Naive thymus-derived CD8-positive, alpha-beta T cell (primary cell): ENCODE measurements around the gene THAP8. TPM values are rescaled to one million over a fixed set of nuclear protein-coding genes. Genes with fewer than 3 reads are reported as not detected.
"Not testable (repeated sequence)": the region's sequence is repeated elsewhere in the genome, so short reads cannot be mapped to it uniquely, and the experiment has no call there.

ENCODE experiments used
- ATAC-seq, 2 donors: fragments of 150-1000 bp; cut with Tn5 transposase in 1 of 2; sonication (Bioruptor Pico), chemical (Tn5 transposase) in 1 of 2; 1 replicate in 1 of 2; 2 replicates in 1 of 2; pipeline ENCODE4 v1.10.0; 2021; ENCODE audit warnings: mild to moderate bottlenecking in 2 of 2, moderate library complexity in 2 of 2
- POLR2A ChIA-PET: fragments of 350-600 bp; sonication (Branson Sonifier 250); formaldehyde crosslinking; loops from one replicate; lab custom pipeline; 2021; ENCODE audit warnings: antibody characterized with exemption; lab: Charles Lee
- DNase-seq, 10 donors: peaks; one replicate each; pipeline versions ENCODE4 v3.0.0 to v3.0.0-alpha.2; 2020 to 2022
- H3K27ac Mint-ChIP-seq, 10 donors: one replicate each; pipeline ENCODE4 v1.8.0; 2020 to 2022; ENCODE audit warnings: mild to moderate bottlenecking in 10 of 10, mixed read lengths in 10 of 10, moderate library complexity in 4 of 10, inconsistent platforms in 1 of 10
- H3K27me3 Mint-ChIP-seq, 5 donors: one replicate each; pipeline ENCODE4 v1.8.0; 2021 to 2022; ENCODE audit warnings: mixed read lengths in 5 of 5
- H3K36me3 Mint-ChIP-seq, 3 donors: one replicate each; pipeline ENCODE4 v1.8.0; 2020 to 2022; ENCODE audit warnings: mixed read lengths in 3 of 3, mild to moderate bottlenecking in 2 of 3, inconsistent platforms in 1 of 3
- H3K4me1 Mint-ChIP-seq, 4 donors: one replicate each; pipeline ENCODE4 v1.8.0; 2021 to 2022; ENCODE audit warnings: mixed read lengths in 4 of 4
- H3K4me3 Mint-ChIP-seq, 10 donors: one replicate each; pipeline ENCODE4 v1.8.0; 2020 to 2022; ENCODE audit warnings: mild to moderate bottlenecking in 10 of 10, mixed read lengths in 10 of 10, moderate library complexity in 6 of 10, inconsistent platforms in 1 of 10
- H3K9me3 Mint-ChIP-seq, 9 donors: one replicate each; pipeline ENCODE4 v1.8.0; 2020 to 2022; ENCODE audit warnings: mixed read lengths in 9 of 9, mild to moderate bottlenecking in 3 of 9, inconsistent platforms in 1 of 9, moderate library complexity in 1 of 9
- polyA plus RNA-seq, 3 donors: library from polyadenylated mRNA; unstranded; fragments of 300-500 nt; fragmentation: Illumina TruSeq; gene quantifications; one replicate each; pipeline ENCODE4 v1.2.3, GENCODE V29; 2021
- total RNA-seq, 8 experiments: library from RNA in 2 of 8; stranded (reverse) in 2 of 8; gene quantifications; one replicate each; pipeline ENCODE4 v1.2.3 and lab custom pipeline; 2021 to 2026

THAP8 gene
- total and polyA plus RNA-seq, 5 experiments from 2014 or later = 2.4 to 7.2 (median 4.6) TPM

DNA sequence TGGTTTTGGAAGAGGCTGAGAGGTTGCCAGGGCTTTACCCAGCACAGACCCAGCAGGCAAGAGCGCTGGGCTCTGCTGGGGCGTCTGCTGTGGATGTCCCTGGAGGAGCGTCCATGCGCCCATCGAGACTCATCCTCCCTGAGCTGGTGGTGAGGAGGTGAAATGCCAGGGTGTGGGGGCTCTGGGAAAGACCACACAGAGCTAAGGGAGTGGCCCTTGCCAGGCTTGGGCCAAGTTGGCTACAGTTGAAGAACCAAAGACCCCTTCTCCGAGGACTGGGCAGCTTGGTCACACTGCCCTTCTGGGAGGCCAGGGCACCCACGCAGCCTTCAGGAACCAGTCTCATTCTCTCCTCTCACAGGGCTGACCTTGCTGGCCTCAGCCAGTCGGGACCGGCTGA is 32.2 kb upstream of the THAP8 start:
- no peak overlapping the region for H3K4me3 Mint-ChIP-seq
- no peak overlapping the region for H3K27ac Mint-ChIP-seq
- peaks cover 0 to 3% (median 0%) of the 10 kb centered on the region in 3 donors for H3K36me3 Mint-ChIP-seq
- H3K27me3 Mint-ChIP-seq = no peaks in the 10 kb centered on the region
- POLR2A ChIA-PET = no interaction called here
- peaks cover 0 to 2% (median 0%) of the 10 kb centered on the region in 4 donors for H3K4me1 Mint-ChIP-seq
- DNase-seq (no peak), ATAC-seq (no peak)
- no peaks in the 10 kb centered on the region for H3K9me3 Mint-ChIP-seq

DNA sequence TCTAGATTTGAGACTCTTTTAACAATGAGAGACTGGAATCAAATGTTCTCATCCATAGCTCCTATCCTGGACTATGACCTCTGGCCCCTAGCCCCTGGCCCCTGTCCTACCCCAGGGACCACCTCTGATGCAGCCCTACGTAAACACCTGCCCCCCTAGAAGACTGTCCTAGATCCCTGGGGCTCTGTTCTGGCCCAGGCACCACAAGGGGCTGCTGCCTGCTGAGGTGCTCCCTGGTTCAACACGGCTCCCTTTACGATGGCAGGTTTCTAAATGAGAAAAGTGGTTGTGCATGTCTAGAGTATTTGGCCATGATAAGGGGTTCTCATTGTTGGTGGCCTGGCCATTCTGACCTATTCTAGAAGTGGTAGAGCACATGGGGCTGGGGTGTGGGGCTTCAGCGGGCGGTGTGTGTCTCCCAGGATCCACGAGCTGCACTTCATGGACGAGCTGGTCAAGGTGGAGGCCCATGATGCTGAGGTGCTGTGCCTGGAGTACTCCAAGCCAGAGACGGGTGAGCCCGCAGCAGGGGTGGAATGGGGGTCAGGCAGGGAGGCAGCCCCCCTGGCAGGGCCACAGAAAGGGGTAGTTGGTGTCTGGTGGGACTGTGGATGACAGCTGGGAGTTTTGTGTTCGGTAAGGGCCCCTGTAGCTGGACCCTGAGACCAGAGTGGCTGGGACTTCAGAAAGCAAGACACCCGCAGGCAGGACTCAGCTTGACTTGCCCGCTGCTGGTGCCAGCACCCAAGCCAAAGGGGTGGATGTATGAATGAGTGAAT is 30.3 kb upstream of the THAP8 start:
- Mint-ChIP-seq H3K4me1 (no peaks in the 10 kb centered on the region), H3K27me3 (no peaks in the 10 kb centered on the region), H3K27ac (no peak overlapping the region), H3K36me3 (peaks cover 0 to 3% (median 0%) of the 10 kb centered on the region in 3 donors), H3K4me3 (no peak overlapping the region), H3K9me3 (no peaks in the 10 kb centered on the region)
- DNase-seq (no peak), ATAC-seq (no peak)
- POLR2A ChIA-PET = no interaction called here

DNA sequence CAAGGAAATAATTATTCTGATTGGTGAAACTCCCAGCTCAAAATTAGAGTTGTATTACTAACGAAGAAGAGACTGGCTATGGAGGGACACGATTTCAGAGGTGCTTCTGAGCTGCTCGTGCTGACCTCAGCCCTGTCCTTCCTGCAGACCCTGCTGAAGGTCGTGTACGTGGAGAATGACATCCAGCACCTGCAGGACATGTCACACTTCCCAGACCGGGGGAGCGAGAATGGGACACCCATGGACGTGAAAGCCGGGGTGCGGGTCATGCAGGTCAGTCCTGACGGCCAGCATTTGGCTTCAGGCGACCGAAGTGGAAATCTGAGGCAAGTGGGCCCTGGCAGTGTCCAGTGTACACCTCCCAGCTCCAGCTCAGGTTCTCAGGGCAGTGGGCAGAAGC is 28.8 kb upstream of the THAP8 start:
- Mint-ChIP-seq H3K27ac (no peak overlapping the region), H3K9me3 (no peaks in the 10 kb centered on the region), H3K4me3 (no peak overlapping the region), H3K27me3 (no peaks in the 10 kb centered on the region), H3K4me1 (no peaks in the 10 kb centered on the region), H3K36me3 (peaks cover 0 to 3% (median 0%) of the 10 kb centered on the region in 3 donors)
- ATAC-seq = no peak
- no peak for DNase-seq
- POLR2A ChIA-PET = no interaction called here

DNA sequence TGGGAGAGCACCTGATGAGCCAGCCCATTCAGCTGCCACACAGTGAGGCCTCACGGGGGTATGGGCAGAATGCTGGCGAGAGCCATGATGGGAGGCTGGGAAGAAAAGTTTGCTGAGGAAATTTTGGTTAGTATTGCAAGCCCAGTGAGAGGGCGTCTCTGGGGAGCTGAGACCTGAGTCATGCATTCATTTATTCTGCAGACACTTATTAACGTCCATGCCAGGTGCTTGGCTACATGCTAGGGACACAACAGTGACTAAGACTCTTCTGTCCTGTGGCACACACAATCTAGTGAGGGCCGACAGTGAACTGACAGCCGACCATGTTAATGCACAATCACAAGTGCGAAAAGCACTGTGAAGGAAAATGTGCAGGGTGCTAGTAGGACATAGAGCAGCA is 27.8 kb upstream of the THAP8 start:
- no peak for ATAC-seq
- H3K27ac Mint-ChIP-seq = no peak overlapping the region
- no peak for DNase-seq
- H3K4me3 Mint-ChIP-seq = no peak overlapping the region
- H3K4me1 Mint-ChIP-seq = no peaks in the 10 kb centered on the region
- H3K9me3 Mint-ChIP-seq = no peaks in the 10 kb centered on the region
- no peaks in the 10 kb centered on the region for H3K27me3 Mint-ChIP-seq
- H3K36me3 Mint-ChIP-seq = peaks cover 0 to 3% (median 0%) of the 10 kb centered on the region in 3 donors
- POLR2A ChIA-PET = interaction anchor here (0.5 kb wide), 1 partner anchor 1828 kb away, joined by 3 read pairs; no protein-coding TSS in a partner anchor

DNA sequence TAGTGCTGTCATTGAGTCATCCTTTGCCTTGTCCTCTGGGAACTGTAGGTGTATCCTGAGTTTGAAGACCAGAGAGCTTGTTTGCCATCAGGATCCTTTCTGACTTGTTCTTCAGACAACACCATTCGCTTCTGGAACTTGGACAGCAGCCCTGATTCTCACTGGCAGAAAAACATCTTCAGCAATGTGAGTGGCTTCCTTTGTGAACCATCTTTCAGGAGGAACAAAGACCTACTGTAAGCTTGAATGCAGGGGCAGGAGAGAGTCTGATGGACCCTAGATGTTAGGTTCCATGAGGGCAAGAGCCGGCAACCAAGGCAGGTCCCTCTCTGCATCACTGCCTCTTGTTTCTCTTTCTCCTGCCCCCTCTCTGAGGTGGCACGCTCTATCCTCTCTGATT is 27.3 kb upstream of the THAP8 start:
- no peaks in the 10 kb centered on the region for H3K27me3 Mint-ChIP-seq
- no peak overlapping the region for H3K27ac Mint-ChIP-seq
- ATAC-seq (no peak), DNase-seq (no peak)
- H3K36me3 Mint-ChIP-seq = peaks cover 0 to 3% (median 0%) of the 10 kb centered on the region in 3 donors
- no peak overlapping the region for H3K4me3 Mint-ChIP-seq
- H3K4me1 Mint-ChIP-seq = no peaks in the 10 kb centered on the region
- POLR2A ChIA-PET = no interaction called here
- H3K9me3 Mint-ChIP-seq = no peaks in the 10 kb centered on the region

DNA sequence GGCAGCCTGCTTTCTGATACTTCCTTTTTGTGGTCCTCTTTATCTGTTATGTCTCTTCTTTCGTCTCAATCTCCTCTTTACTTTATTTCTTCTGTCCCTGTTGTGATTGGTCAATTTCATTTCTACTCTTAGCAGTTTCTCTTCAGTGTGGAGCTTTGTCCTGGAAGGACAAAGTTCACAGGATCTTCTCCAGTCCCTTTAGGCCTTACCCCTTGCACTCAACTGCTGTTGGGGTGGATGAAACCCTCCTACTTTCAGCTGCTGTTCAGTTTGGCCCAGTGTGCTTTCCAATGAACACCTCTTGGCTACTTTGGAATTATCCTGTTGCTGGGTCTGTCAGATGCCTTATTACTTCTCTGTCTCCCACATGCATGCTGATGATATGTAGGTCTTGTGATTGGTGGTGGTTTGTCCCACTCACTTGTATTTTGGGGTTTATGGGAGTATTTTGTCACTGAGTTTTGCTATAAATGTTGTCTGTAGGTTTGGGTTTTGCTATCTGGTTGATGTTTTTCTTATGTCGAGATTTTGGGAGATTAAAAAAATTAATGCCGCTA is 25.4 kb upstream of the THAP8 start:
- POLR2A ChIA-PET = interaction anchor here (0.6 kb wide), 1 partner anchor 1802 kb away, joined by 11 read pairs; no protein-coding TSS in a partner anchor
- Mint-ChIP-seq H3K27me3 (no peaks in the 10 kb centered on the region), H3K9me3 (no peaks in the 10 kb centered on the region), H3K27ac (peak overlapping the region in 3 of 10 donors; percentile 9 to 57 (median 21)), H3K4me1 (no peaks in the 10 kb centered on the region), H3K36me3 (peaks cover 0 to 3% (median 0%) of the 10 kb centered on the region in 3 donors), H3K4me3 (no peak overlapping the region)
- ATAC-seq (no peak), DNase-seq (no peak)

DNA sequence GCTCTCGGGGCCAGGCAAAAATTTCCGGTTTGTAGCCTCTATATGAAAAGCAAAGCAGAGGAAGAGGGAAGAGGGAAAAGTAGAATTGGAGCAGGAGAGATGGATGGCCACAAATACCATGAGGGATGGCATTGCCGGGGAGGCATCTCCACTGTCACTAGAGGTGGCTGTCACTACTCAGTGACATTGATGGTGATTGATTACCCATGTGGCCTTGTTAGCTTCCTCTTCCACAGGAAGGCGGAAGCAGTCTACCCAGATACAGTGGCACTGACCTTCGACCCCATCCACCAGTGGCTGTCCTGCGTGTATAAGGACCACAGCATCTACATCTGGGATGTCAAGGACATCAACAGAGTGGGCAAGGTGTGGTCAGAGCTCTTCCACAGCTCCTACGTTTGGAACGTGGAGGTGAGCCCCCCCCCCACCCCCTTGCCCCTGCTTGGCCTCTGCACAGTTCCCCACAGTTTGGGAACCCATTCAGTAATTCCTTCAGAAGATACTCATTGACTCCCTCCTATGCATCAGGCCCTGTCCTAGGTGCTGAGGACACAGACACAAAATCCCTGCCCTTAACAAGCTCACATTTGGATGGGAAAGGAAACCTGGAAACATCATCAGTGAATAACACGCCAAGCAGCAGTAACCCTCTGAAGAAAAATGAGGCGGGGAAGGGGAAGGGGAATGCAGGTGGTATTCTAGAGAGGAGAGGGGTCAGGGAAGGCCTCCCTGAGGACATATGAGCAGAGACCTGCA is 19.2 kb upstream of the THAP8 start:
- ATAC-seq = no peak
- H3K27ac Mint-ChIP-seq = no peak overlapping the region

DNA sequence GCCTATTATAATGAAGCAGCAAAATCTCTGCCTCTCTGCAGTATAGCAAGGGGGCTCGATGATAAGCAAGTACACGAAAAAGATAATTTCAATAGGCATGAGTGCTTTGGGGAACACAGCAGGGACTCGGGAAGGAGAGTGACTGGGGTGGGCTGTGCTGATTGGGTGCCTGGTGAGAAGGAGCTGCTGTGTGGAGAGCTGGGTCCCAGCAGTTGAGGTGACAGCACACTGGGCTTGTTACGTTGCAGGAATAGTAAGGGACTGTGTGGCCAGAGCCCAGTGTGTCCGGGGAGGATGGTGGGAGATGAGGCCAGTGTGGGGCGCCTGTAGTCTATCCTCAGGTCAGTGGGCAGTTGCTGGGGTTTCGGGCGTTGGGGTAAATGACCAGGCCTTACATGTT is 18.0 kb upstream of the THAP8 start:
- ATAC-seq (no peak), DNase-seq (no peak)
- Mint-ChIP-seq H3K27me3 (no peaks in the 10 kb centered on the region), H3K36me3 (peaks cover 0 to 7% (median 0%) of the 10 kb centered on the region in 3 donors), H3K4me3 (no peak overlapping the region), H3K9me3 (no peaks in the 10 kb centered on the region), H3K27ac (no peak overlapping the region), H3K4me1 (no peaks in the 10 kb centered on the region)
- POLR2A ChIA-PET = no interaction called here

More for the DNA sequence above, 19.2 kb upstream of the THAP8 start:
- Mint-ChIP-seq H3K9me3 (no peaks in the 10 kb centered on the region), H3K27me3 (no peaks in the 10 kb centered on the region), H3K4me3 (no peak overlapping the region), H3K4me1 (no peaks in the 10 kb centered on the region), H3K36me3 (peaks cover 0 to 5% (median 0%) of the 10 kb centered on the region in 3 donors)
- POLR2A ChIA-PET = interaction anchor here (0.6 kb wide), 1 partner anchor 104 kb away, joined by 3 read pairs; no protein-coding TSS in a partner anchor
- DNase-seq = no peak

DNA sequence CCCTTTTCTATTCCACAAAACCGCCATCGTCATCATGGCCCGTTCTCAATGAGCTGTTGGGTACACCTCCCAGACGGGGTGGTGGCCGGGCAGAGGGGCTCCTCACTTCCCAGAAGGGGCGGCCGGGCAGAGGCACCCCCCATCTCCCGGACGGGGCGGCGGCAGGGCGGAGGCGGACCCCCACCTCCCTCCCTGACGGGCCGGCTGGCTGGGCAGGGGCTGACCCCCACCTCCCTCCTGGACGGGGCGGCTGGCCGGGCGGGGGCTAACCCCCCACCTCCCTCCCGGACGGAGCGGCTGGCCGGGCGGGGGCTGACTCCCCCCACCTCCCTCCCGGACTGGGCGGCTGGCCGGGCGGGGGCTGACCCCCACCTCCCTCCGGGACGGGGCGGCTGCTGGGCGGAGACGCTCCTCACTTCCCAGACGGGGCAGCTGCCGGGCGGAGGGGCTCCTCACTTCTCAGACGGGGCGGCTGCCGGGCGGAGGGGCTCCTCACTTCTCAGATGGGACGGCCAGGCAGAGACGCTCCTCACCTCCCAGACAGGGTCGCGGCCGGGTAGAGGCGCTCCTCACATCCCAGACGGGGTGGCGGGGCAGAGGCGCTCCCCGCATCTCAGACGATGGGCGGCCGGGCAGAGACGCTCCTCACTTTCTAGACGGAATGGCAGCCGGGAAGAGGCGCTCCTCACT is 14.9 kb upstream of the THAP8 start:
- POLR2A ChIA-PET, H3K9me3 Mint-ChIP-seq, H3K27me3 Mint-ChIP-seq, ATAC-seq, H3K27ac Mint-ChIP-seq, H3K36me3 Mint-ChIP-seq, H3K4me1 Mint-ChIP-seq, DNase-seq, H3K4me3 Mint-ChIP-seq: not testable (repeated sequence)

DNA sequence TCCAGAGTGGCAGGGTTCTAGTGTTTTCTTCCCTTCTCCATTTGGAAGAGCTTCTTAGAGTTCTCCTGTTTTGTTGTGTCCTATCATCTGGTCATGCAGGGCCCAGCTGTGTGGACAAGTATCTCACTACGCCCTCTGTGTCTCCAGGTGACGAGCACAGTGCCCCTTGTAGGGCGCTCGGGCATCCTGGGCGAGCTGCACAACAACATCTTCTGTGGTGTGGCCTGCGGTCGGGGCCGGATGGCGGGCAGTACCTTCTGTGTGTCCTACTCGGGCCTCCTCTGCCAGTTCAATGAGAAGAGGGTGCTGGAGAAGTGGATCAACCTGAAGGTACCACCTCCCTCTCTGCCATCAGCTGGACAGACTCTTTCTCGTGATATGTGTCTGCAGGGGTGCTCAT is 13.6 kb upstream of the THAP8 start:
- Mint-ChIP-seq H3K4me3 (no peak overlapping the region), H3K36me3 (peaks cover 0 to 7% (median 0%) of the 10 kb centered on the region in 3 donors), H3K9me3 (no peaks in the 10 kb centered on the region), H3K27ac (no peak overlapping the region), H3K27me3 (no peaks in the 10 kb centered on the region), H3K4me1 (no peaks in the 10 kb centered on the region)
- ATAC-seq (no peak), DNase-seq (no peak)
- POLR2A ChIA-PET = no interaction called here

DNA sequence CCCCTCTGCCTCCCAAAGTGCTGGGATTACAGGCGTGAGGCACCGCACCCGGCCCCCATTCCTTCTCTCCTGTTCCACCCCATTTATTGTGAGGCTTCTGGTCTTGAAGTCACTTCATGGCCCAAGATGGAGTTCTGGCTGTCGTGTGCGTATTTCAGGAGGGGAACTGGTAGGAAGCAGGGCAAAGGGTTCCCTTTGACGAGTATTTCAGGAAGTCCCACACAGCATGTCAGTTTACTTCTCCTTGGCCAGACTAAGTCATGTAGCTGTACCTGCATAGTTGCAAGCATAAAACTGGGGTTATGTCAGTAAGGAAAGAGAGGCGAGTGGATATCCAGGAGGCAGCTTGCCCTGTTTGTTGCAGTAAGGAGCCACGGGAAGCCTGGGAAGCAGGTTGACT is 10.7 kb upstream of the THAP8 start:
- Mint-ChIP-seq H3K36me3 (peaks cover 0 to 3% (median 0%) of the 10 kb centered on the region in 3 donors), H3K4me1 (no peaks in the 10 kb centered on the region), H3K27me3 (no peaks in the 10 kb centered on the region), H3K9me3 (no peaks in the 10 kb centered on the region), H3K4me3 (no peak overlapping the region), H3K27ac (no peak overlapping the region)
- DNase-seq = no peak
- POLR2A ChIA-PET = no interaction called here
- no peak for ATAC-seq

DNA sequence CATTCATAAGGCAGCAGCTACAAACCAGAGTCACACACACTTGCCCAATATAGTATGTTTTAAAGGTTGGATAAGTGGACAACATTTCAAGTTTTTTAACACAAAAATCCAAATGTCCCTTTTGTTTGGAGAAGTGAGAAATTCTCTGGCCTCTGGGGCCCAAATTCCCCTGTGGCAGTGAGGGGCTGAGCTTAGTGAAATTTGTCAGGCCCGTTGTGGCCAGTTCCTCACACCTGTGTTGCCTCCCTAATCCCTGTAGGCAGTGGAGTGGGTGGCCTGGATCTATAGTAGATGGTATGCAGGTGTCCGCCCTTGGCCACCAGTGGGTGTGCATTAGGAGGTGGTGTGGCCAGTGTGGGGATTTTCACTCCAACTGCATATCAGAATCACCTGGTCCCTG is 7.3 kb upstream of the THAP8 start:
- DNase-seq (no peak), ATAC-seq (no peak)
- POLR2A ChIA-PET = interaction anchor here (0.5 to 1.0 kb wide), 2 partner anchors 9 to 116 kb away, joined by 3 to 4 read pairs; no protein-coding TSS in a partner anchor
- no peaks in the 10 kb centered on the region for H3K9me3 Mint-ChIP-seq
- no peak overlapping the region for H3K4me3 Mint-ChIP-seq
- H3K27me3 Mint-ChIP-seq = no peaks in the 10 kb centered on the region
- no peaks in the 10 kb centered on the region for H3K36me3 Mint-ChIP-seq
- H3K27ac Mint-ChIP-seq = no peak overlapping the region
- H3K4me1 Mint-ChIP-seq = no peaks in the 10 kb centered on the region
